ENCODE results near the gene PANK1. TPM values are rescaled to one million over a fixed set of nuclear protein-coding genes. Genes with fewer than 3 reads are reported as not detected.

PANK1 gene
- total RNA-seq, 4 donors from 2014 or later = 6.3 to 9.6 (median 7.4) TPM

- Histone ChIP-seq H3K4me1 (peaks cover 0 to 3% (median 0%) of the 10 kb centered on the region in 4 donors), H3K9me3 (no peaks in the 10 kb centered on the region), H3K4me3 (no peak overlapping the region), H3K27ac (no peak overlapping the region), H3K36me3 (no peaks in the 10 kb centered on the region), H3K27me3 (no peaks in the 10 kb centered on the region)
- WGBS, 2 donors = 93 to 96% methylated on average over 1 of the region's 1 CpG
- TF ChIP-seq POLR2A (IDR thresholded peaks at IDR 0.05) (no peak), EP300 (IDR thresholded peaks at IDR 0.05) (no peak), CTCF (IDR thresholded peaks at IDR 0.05) (no peak)
- DNase-seq (ENCODE audit: low spot score in 2 of 2) = no peak
These were observed 90.6 kb downstream of the PANK1 start for GRCh38 chr10:89554433-89554832.

- Histone ChIP-seq H3K27me3 (no peaks in the 10 kb centered on the region), H3K27ac (no peak overlapping the region), H3K4me1 (peaks cover 0 to 3% (median 0%) of the 10 kb centered on the region in 4 donors), H3K9me3 (no peaks in the 10 kb centered on the region), H3K4me3 (no peak overlapping the region), H3K36me3 (no peaks in the 10 kb centered on the region)
- WGBS, 2 donors = 65 to 67% methylated on average over 5 of the region's 5 CpGs
- TF ChIP-seq EP300 (IDR thresholded peaks at IDR 0.05) = peak in 1 of 2 donors; percentile 16
- no peak for TF ChIP-seq POLR2A (IDR thresholded peaks at IDR 0.05)
- no peak for TF ChIP-seq CTCF (IDR thresholded peaks at IDR 0.05)
- DNase-seq (ENCODE audit: low spot score in 2 of 2) = no peak
These were observed 91.8 kb downstream of the PANK1 start for GRCh38 chr10:89553064-89553734.

GRCh38 chr10:89552213-89552612, 92.8 kb downstream of the PANK1 start:
- no peaks in the 10 kb centered on the region for H3K36me3 ChIP-seq
- 89 to 93% methylated on average over 4 of the region's 4 CpGs for WGBS, 2 donors
- no peak for DNase-seq (ENCODE audit: low spot score in 2 of 2)
- H3K27me3 ChIP-seq = no peaks in the 10 kb centered on the region
- no peak overlapping the region for H3K27ac ChIP-seq
- peaks cover 0 to 3% (median 0%) of the 10 kb centered on the region in 4 donors for H3K4me1 ChIP-seq
- no peak for TF ChIP-seq POLR2A (IDR thresholded peaks at IDR 0.05)
- no peak for TF ChIP-seq EP300 (IDR thresholded peaks at IDR 0.05)
- TF ChIP-seq CTCF (IDR thresholded peaks at IDR 0.05) = no peak
- no peak overlapping the region for H3K4me3 ChIP-seq
- H3K9me3 ChIP-seq = no peaks in the 10 kb centered on the region

- H3K36me3 ChIP-seq = no peaks in the 10 kb centered on the region
- WGBS, 2 donors = 59 to 61% methylated on average over 5 of the region's 5 CpGs
- no peaks in the 10 kb centered on the region for H3K27me3 ChIP-seq
- TF ChIP-seq EP300 (IDR thresholded peaks at IDR 0.05) (no peak), CTCF (IDR thresholded peaks at IDR 0.05) (no peak), POLR2A (IDR thresholded peaks at IDR 0.05) (no peak)
- no peaks in the 10 kb centered on the region for H3K9me3 ChIP-seq
- no peak overlapping the region for H3K4me3 ChIP-seq
- peaks cover 0 to 3% (median 0%) of the 10 kb centered on the region in 4 donors for H3K4me1 ChIP-seq
- no peak for DNase-seq (ENCODE audit: low spot score in 2 of 2)
- no peak overlapping the region for H3K27ac ChIP-seq
These were observed 94.5 kb downstream of the PANK1 start for GRCh38 chr10:89550509-89550908.

GRCh38 chr10:89549510-89549909, 95.5 kb downstream of the PANK1 start:
- 72 to 80% methylated on average over 1 of the region's 1 CpG for WGBS, 2 donors
- Histone ChIP-seq H3K36me3 (no peaks in the 10 kb centered on the region), H3K27ac (no peak overlapping the region), H3K9me3 (no peaks in the 10 kb centered on the region), H3K4me3 (no peak overlapping the region), H3K4me1 (peaks cover 0 to 3% (median 0%) of the 10 kb centered on the region in 4 donors), H3K27me3 (no peaks in the 10 kb centered on the region)
- TF ChIP-seq POLR2A (IDR thresholded peaks at IDR 0.05) (no peak), EP300 (IDR thresholded peaks at IDR 0.05) (no peak), CTCF (IDR thresholded peaks at IDR 0.05) (no peak)
- no peak for DNase-seq (ENCODE audit: low spot score in 2 of 2)

Data from tibial nerve (tissue), 4 donors.